Activated naive CD8-positive, alpha-beta T cell treated with anti-CD3 and anti-CD28 coated beads, Interleukin-2, amount 10 ng/mL, durations not matched to agents 7 days and 5 days (primary cell): ENCODE measurements around the gene JAKMIP3. TPM values are rescaled to one million over a fixed set of nuclear protein-coding genes. Genes with fewer than 3 reads are reported as not detected.

Experiments used
- ATAC-seq: fragments of 150-1000 bp; cut with Tn5 transposase; one replicate; pipeline ENCODE4 v1.10.0; 2021; ENCODE audit warnings: low read depth, moderate library complexity
- POLR2A ChIA-PET: fragments of 350-600 bp; sonication (Branson Sonifier 250); formaldehyde crosslinking; loops from one replicate; lab custom pipeline; 2021; ENCODE audit warnings: antibody characterized with exemption; lab: Charles Lee
- DNase-seq: peaks from one replicate; pipeline ENCODE4 v3.0.0; 2021
- H3K27ac Mint-ChIP-seq: one replicate; pipeline ENCODE4 v1.8.0; 2022; ENCODE audit warnings: mild to moderate bottlenecking, mixed read lengths
- H3K27me3 Mint-ChIP-seq: one replicate; pipeline ENCODE4 v1.8.0; 2022; ENCODE audit warnings: mild to moderate bottlenecking, moderate library complexity, mixed read lengths
- H3K36me3 Mint-ChIP-seq: one replicate; pipeline ENCODE4 v1.8.0; 2021; ENCODE audit warnings: mild to moderate bottlenecking, mixed read lengths
- H3K4me1 Mint-ChIP-seq: one replicate; pipeline ENCODE4 v1.8.0; 2021; ENCODE audit warnings: mixed read lengths
- H3K4me3 Mint-ChIP-seq: one replicate; pipeline ENCODE4 v1.8.0; 2022; ENCODE audit warnings: mild to moderate bottlenecking, moderate library complexity, mixed read lengths
- H3K9me3 Mint-ChIP-seq: one replicate; pipeline ENCODE4 v1.8.0; 2021; ENCODE audit warnings: mixed read lengths
- total RNA-seq, 2 experiments: library from RNA; stranded (reverse); gene quantifications; one replicate each; pipeline ENCODE4 v1.2.3, GENCODE V29; 2021

The JAKMIP3 gene
- total RNA-seq, 2 experiments from 2014 or later = 0.17 to 0.28 TPM

DNA sequence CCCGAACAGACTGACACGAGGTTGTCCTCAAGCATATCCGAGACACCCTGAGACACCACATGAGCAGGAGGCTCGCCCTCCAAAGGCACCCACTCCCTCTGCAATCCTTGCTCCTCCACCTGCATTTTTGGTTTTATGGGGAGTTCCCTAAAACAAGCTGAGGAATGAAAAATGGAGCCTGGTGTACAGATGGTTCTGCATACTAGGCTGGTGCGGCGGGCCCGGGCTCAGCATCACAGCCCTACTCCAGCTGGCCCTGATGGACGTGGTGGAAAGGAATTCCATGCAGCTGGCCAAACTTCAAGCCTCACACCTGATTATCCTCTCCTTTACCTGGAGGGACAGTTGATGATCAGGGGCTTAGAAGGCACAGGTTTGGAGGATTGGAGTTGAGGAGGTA is 30.3 kb upstream of the JAKMIP3 start:
- H3K36me3 Mint-ChIP-seq = no peaks in the 10 kb centered on the region
- H3K27ac Mint-ChIP-seq = no peak overlapping the region
- no peak for DNase-seq
- H3K4me1 Mint-ChIP-seq = peaks cover 2% of the 10 kb centered on the region
- H3K27me3 Mint-ChIP-seq = peaks cover 55% of the 10 kb centered on the region
- H3K9me3 Mint-ChIP-seq = no peaks in the 10 kb centered on the region
- ATAC-seq = no peak
- POLR2A ChIA-PET = no interaction called here
- no peak overlapping the region for H3K4me3 Mint-ChIP-seq

DNA sequence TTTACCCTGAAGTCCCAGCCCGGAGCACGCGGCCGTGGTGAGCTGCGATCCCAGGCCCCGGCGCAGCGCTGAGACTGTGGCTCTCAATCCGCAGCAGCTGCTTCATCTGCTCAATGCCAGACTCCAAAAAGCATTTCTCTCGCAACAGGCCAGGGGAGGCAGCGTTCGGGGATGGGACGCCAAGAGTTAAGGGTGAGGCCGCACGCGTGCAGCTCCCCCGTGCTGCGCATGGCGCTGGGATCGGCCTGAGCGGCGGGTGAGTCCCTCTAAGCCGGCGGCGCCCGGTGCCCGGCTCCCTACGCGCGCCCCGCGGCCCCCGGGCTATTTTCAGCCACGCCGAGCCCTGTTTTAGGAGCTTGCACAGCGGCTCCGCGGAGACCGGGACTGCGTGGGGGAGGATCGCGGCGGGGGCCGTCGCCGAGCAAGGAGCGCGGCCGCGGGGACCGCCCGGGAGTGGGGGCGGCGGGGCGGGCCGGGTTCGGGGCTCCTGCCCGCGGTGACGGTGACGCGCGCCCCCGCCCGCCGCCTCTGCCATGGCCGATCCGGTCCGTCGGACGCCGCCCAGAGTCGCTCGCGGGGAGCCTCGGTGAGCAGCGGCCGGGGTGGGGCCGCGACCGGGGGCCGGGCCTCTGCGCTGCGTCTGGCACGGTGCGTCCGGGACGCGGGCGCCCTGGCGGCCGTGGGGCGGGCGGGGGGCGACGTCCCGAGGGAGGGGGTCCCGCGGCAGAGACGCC is 29.4 kb upstream of the JAKMIP3 start:
- H3K4me3 Mint-ChIP-seq = no peak overlapping the region
- H3K27ac Mint-ChIP-seq = no peak overlapping the region
- H3K36me3 Mint-ChIP-seq = no peaks in the 10 kb centered on the region
- DNase-seq = no peak
- H3K9me3 Mint-ChIP-seq = no peaks in the 10 kb centered on the region
- POLR2A ChIA-PET = no interaction called here
- H3K27me3 Mint-ChIP-seq = peaks cover 52% of the 10 kb centered on the region
- H3K4me1 Mint-ChIP-seq = peaks cover 2% of the 10 kb centered on the region
- peak; percentile 43 for ATAC-seq

DNA sequence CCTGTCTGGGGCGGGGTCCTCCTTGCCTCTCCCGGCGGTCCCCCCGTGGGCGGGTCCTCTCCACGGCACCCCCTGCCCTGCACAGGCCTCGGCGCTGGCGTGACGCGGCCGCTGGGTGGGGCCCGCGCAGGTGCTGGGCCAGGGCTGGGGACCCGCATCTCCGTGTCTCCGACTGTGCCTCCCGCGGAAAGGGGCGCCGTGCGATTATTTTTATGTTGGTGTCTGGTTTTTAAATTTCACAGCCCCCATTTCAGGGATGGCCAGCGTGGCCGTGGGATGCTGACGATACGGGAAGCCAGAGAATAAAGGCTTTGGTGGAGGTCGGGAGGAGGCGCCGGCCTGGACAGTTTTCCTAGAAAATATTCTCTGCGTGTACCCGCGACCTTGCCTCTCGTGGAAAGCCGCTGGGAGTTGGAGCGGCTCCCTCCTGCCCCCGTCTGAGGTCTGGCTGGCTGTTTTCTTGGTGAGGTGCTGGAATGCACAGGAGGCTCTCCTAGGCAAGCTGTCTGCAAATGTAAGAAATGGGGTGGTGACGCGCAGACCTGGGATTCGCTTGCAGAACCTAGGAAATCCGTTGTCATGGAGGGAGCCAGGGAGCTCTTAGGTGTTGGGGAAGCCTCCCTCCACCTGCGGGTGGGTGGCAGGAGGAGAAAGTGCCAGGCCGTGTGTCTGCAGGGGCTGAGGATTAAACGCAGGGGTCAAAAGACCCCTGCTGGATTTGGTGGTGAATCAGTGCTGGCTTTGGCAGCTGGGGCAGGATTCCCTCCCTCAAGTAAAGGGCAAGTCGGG is 28.7 kb upstream of the JAKMIP3 start:
- Mint-ChIP-seq H3K27ac (no peak overlapping the region), H3K4me1 (peaks cover 2% of the 10 kb centered on the region), H3K27me3 (peaks cover 50% of the 10 kb centered on the region), H3K4me3 (peak overlapping the region; percentile 54), H3K9me3 (no peaks in the 10 kb centered on the region), H3K36me3 (no peaks in the 10 kb centered on the region)
- DNase-seq = no peak
- ATAC-seq = peak; percentile 43
- POLR2A ChIA-PET = no interaction called here

DNA sequence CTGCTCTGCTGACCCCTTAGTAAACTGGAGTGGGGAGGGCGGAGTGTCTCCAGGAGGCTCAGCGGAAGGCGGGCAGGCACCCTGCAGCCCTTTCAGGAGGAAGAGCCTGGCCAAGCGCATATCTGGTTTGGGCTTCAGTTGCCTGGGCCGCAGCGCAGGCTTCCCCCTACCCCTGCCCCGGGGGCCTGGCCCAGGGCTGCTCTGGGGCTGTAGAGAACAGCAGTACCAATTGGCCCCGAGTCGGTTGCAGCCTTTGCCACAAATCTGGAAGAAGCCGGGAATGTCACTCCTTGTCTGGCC is 28.1 kb upstream of the JAKMIP3 start:
- Mint-ChIP-seq H3K27ac (no peak overlapping the region), H3K27me3 (peaks cover 53% of the 10 kb centered on the region), H3K9me3 (no peaks in the 10 kb centered on the region), H3K36me3 (no peaks in the 10 kb centered on the region), H3K4me1 (peaks cover 2% of the 10 kb centered on the region), H3K4me3 (no peak overlapping the region)
- ATAC-seq (no peak), DNase-seq (no peak)
- POLR2A ChIA-PET = no interaction called here

DNA sequence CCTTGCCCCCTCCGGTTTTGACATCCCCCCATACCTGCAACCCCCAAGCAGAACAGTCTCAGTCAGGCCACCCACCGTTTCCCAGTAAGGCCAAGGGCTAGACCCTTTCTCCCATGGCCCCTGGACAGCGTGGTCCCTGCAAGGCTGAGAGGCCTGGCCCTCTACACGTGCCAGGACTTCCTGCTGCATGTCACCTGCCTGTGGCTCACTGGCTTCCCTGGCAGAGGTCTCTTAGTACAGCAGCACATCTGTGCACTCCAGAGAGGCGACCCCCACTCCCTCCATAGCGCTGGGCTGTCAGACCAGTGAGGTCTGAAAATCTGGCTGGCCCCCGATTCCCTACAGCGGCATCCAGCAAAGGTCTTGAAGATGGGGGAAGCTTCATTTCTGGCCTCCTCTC is 26.4 kb upstream of the JAKMIP3 start:
- no peak overlapping the region for H3K27ac Mint-ChIP-seq
- no peaks in the 10 kb centered on the region for H3K9me3 Mint-ChIP-seq
- ATAC-seq (no peak), DNase-seq (no peak)
- peaks cover 2% of the 10 kb centered on the region for H3K4me1 Mint-ChIP-seq
- no peaks in the 10 kb centered on the region for H3K36me3 Mint-ChIP-seq
- no peak overlapping the region for H3K4me3 Mint-ChIP-seq
- peaks cover 50% of the 10 kb centered on the region for H3K27me3 Mint-ChIP-seq
- POLR2A ChIA-PET = no interaction called here

DNA sequence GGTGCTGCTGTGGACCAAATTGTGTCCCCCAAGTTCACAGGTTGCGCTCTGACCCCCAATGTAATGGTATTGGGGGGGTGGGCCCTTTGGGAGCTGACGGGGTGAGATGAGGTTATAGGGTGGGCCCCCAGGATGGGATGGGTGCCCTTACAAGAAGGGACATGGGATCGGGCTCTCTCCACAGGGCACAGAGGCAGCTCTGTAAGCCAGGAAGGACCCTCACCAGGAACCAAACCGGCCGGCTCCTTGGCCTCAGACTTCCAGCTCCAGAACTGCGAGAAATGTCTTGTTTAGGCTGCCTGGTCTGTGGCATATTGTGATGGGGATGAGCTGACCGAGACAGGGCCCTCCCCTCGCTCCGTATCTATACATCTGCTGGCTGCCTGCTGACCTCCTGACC is 25.7 kb upstream of the JAKMIP3 start:
- H3K4me1 Mint-ChIP-seq = peaks cover 2% of the 10 kb centered on the region
- H3K36me3 Mint-ChIP-seq = no peaks in the 10 kb centered on the region
- POLR2A ChIA-PET = no interaction called here
- no peaks in the 10 kb centered on the region for H3K9me3 Mint-ChIP-seq
- H3K4me3 Mint-ChIP-seq = no peak overlapping the region
- ATAC-seq (no peak), DNase-seq (no peak)
- H3K27ac Mint-ChIP-seq = no peak overlapping the region
- peaks cover 43% of the 10 kb centered on the region for H3K27me3 Mint-ChIP-seq

DNA sequence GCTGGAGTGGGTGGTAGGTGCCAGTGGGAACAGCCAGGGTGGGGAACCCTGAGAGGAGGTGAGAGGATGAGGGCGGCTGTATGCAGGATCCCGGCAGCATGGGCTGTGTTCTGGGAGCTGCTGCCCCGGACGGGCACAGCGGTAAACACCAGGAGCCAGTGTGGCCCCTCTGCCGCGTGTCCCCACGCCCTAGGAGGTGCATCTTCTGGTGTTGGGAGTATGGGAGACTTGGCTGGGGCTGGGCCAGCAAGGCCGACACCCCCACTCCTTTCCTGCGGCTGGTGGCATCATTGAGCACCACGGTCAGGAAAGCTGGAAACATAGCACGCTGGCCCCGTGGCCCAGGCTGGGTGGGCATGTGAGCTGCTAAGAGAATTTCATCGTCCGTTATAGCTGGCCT is 24.4 kb upstream of the JAKMIP3 start:
- ATAC-seq (no peak), DNase-seq (no peak)
- H3K4me3 Mint-ChIP-seq = no peak overlapping the region
- no peak overlapping the region for H3K27ac Mint-ChIP-seq
- peaks cover 2% of the 10 kb centered on the region for H3K4me1 Mint-ChIP-seq
- no peaks in the 10 kb centered on the region for H3K9me3 Mint-ChIP-seq
- no peaks in the 10 kb centered on the region for H3K36me3 Mint-ChIP-seq
- POLR2A ChIA-PET = no interaction called here
- H3K27me3 Mint-ChIP-seq = peaks cover 32% of the 10 kb centered on the region

DNA sequence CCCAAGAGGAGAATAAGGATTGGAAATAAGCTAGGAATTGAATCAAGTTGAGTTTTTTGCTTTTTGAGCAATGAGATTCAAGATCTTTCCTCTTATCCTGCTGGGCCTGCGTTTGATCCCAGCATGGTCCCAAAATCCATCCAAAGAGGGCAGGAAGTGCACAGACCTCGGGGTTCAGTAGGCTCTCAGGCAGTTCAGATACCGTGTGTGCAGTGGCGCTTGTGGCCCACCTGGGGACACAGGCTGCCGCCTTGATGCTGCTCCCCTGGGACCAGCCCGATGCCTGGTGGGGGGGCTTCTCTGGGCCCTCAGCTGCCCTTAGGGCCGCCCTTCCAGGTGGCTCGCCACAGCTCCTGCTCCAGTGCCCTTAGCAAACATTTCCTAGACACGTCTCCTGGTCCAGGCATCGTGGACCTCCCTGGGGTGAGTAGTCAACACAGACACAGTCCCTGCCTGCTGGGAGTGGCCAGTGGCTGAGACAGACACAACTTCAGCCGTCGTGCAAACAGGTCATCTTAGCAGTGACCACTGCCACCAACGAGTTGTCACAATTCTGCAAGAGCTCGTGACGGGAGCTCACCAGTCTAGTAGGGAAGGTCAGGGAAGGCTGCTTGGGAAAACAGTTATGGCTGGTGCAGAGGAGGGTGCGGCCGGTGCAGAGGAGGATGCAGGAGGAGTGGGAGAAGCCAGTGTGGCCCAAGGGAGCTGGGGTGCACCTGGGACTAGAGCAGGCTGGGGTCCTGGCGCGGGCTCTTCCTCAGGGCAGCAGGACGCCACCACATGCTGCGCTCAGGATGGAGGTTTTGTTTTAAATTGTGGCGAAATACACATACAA is 21.7 kb upstream of the JAKMIP3 start:
- Mint-ChIP-seq H3K9me3 (no peaks in the 10 kb centered on the region), H3K4me1 (no peaks in the 10 kb centered on the region), H3K4me3 (no peak overlapping the region), H3K36me3 (no peaks in the 10 kb centered on the region), H3K27ac (no peak overlapping the region), H3K27me3 (peaks cover 13% of the 10 kb centered on the region)
- POLR2A ChIA-PET = no interaction called here
- no peak for ATAC-seq
- no peak for DNase-seq

DNA sequence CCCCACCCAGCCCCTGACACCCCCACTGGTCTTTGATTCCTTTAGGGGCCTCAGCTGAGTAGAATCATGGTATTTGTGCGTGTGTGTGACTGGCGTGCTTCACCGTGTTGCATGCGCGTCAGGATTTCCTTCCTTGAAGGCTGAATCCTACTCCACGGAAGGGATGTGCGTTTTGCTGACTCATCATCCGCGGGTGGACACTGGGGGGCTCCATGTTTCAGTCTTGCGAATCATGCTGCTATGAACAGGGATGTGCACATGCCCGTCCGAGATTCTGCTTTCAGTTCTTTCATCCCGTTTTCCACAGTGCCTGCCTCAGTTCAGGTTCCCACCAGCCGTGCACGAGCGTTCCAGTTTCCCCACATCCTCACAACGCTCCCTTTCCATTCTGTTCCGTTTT is 20.9 kb upstream of the JAKMIP3 start:
- no peak overlapping the region for H3K4me3 Mint-ChIP-seq
- no peak for ATAC-seq

DNA sequence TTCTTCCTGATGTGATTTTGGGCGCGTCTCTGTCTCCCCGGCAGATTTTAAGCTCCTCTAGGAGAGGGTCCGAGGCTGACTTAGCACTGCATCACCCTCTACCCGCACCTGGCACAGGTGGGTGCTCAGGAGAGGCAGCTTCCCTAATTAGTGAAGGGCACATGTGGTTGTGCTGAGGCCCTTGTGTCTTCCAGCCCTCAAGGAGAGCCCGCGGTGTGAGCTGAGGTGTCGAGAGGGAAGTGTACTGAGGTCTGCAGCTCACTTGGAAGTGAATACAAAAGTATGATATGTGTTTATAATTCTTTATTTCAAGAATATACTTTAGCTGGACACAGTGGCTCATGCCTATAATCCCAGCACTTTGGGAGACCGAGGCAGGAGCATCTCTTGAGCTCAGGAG is 20.4 kb upstream of the JAKMIP3 start:
- Mint-ChIP-seq H3K27ac (no peak overlapping the region), H3K4me1 (no peaks in the 10 kb centered on the region), H3K36me3 (no peaks in the 10 kb centered on the region), H3K9me3 (no peaks in the 10 kb centered on the region), H3K4me3 (no peak overlapping the region), H3K27me3 (peaks cover 14% of the 10 kb centered on the region)
- DNase-seq = no peak
- POLR2A ChIA-PET = no interaction called here
- ATAC-seq = no peak

More for the DNA sequence above, 20.9 kb upstream of the JAKMIP3 start:
- Mint-ChIP-seq H3K9me3 (no peaks in the 10 kb centered on the region), H3K27me3 (peaks cover 12% of the 10 kb centered on the region), H3K36me3 (no peaks in the 10 kb centered on the region), H3K4me1 (no peaks in the 10 kb centered on the region), H3K27ac (no peak overlapping the region)
- POLR2A ChIA-PET = no interaction called here
- no peak for DNase-seq

DNA sequence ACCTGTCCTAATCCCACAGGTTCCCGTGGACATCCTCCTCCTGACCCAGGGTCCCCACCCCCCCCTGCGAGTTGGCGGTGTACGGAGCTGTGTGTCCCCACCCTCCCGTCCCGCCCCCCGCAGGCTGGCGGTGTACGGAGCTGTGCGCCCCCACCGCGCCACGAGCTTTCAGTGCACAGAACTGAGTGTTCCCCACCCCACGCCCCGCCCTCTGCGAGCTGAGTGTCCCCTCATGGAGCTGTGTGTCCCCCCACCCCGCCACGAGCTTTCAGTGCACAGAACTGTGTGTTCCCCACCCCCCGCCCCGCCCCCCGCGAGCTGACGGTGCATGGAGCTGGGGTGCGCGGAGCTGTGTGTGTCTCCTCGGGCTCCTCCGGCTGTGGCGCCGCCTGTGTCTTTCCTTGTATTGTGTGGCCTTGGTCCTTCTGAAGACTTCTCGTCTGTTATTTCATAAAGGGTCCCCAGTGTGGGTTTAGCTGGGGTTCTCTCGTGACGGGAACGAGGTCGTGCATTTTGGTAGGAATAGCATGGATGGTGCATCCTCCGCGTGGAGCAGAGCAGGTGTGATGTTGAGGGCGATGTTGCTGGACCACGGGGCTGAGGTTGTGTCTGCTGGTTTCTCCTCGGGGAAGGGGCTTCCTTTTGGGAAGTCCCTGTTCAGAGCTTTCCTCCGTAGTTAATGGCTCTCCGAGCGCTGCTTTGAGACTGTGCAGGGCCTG is 18.0 kb upstream of the JAKMIP3 start:
- ATAC-seq = no peak
- Mint-ChIP-seq H3K36me3 (no peaks in the 10 kb centered on the region), H3K4me1 (no peaks in the 10 kb centered on the region), H3K9me3 (peaks cover 5% of the 10 kb centered on the region), H3K4me3 (no peak overlapping the region), H3K27me3 (peaks cover 9% of the 10 kb centered on the region), H3K27ac (no peak overlapping the region)
- no peak for DNase-seq
- POLR2A ChIA-PET = no interaction called here

DNA sequence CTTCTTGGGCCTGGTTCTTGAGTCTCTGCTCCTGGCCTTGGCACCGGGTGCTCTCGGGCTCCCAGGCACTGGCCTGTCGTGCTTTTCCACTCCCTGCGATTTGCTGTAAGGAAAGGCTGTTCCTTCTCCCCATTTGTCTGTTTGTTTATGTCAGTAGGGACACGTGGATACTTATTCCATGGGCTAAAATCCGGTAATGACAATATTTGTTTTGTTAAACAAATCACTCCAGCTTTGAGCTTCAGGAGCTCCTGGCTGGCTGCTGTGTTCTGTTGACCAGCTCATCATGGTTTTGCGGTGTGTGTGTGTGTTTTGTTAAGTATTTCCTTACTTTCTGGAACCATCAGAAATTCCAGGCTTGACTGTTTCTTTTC is 17.5 kb upstream of the JAKMIP3 start:
- DNase-seq (no peak), ATAC-seq (no peak)
- Mint-ChIP-seq H3K4me3 (no peak overlapping the region), H3K27ac (no peak overlapping the region), H3K27me3 (peaks cover 9% of the 10 kb centered on the region), H3K4me1 (no peaks in the 10 kb centered on the region), H3K9me3 (peaks cover 7% of the 10 kb centered on the region), H3K36me3 (no peaks in the 10 kb centered on the region)
- POLR2A ChIA-PET = no interaction called here

DNA sequence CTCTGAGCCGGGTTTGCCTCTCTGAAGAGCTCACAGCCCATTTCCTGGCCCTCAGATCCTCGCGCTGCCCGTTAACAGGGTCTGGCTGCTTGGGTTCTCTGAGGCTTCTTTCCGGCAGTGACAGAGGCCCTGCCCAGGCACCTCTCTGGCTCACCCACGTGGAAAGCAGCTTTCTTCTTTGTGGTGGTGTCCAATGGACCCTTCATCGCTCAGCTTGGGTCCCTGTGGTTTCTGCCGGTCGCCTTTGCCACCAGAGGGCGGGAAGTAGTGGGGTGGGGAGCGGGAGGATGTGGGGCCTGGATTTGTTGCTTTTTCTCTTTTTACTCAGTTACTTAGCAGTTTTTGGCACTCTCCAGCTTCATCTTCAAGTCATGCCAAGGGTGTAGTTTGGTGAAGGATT is 15.6 kb upstream of the JAKMIP3 start:
- ATAC-seq (no peak), DNase-seq (no peak)
- Mint-ChIP-seq H3K27me3 (peaks cover 5% of the 10 kb centered on the region), H3K9me3 (peaks cover 12% of the 10 kb centered on the region), H3K27ac (no peak overlapping the region), H3K4me1 (no peaks in the 10 kb centered on the region), H3K36me3 (no peaks in the 10 kb centered on the region), H3K4me3 (no peak overlapping the region)
- POLR2A ChIA-PET = no interaction called here
